Neural progenitor cell (in vitro differentiated cells): ENCODE results near the gene TRIM5. TPM values are rescaled to one million over a fixed set of nuclear protein-coding genes. Genes with fewer than 3 reads are reported as not detected.

ENCODE experiments used
- DNase-seq: peaks from one replicate; pipeline ENCODE4 v3.0.0-alpha.2; 2016; ENCODE audit warnings: low spot score
- H2AFZ ChIP-seq: fragments of 200-600 bp; sonication (generic); replicated peaks from 2 replicates; pipeline ENCODE4 v1.6.1; 2016; ENCODE audit warnings: antibody characterized with exemption
- H3F3A ChIP-seq: fragments of 200-600 bp; sonication (generic); 2 replicates; pipeline ENCODE4 v1.6.1; 2016; ENCODE audit warnings: antibody characterized with exemption, low read depth
- H3K27ac ChIP-seq: fragments of 200-600 bp; sonication (generic); 2 replicates; pipeline ENCODE4 v1.5.1; 2016; ENCODE audit warnings: mild to moderate bottlenecking
- H3K27me3 ChIP-seq: fragments of 200-600 bp; sonication (generic); 2 replicates; pipeline ENCODE4 v1.6.1; 2016; ENCODE audit warnings: mild to moderate bottlenecking, moderate library complexity
- H3K36me3 ChIP-seq: fragments of 200-600 bp; sonication (generic); 2 replicates; pipeline ENCODE4 v1.5.1; 2016
- H3K4me1 ChIP-seq: fragments of 200-600 bp; sonication (generic); 2 replicates; pipeline ENCODE4 v1.6.1; 2016; ENCODE audit warnings: mixed run types
- H3K4me2 ChIP-seq: fragments of 200-600 bp; sonication (generic); 2 replicates; pipeline ENCODE4 v1.6.1; 2016
- H3K4me3 ChIP-seq: fragments of 200-600 bp; sonication (generic); 2 replicates; pipeline ENCODE4 v1.5.1; 2016
- H3K79me2 ChIP-seq: fragments of 200-600 bp; sonication (generic); 2 replicates; pipeline ENCODE4 v1.6.1; 2016; ENCODE audit warnings: low read depth
- H3K9ac ChIP-seq: fragments of 200-600 bp; sonication (generic); 2 replicates; pipeline ENCODE4 v1.6.1; 2016
- H3K9me3 ChIP-seq: fragments of 200-600 bp; sonication (generic); 2 replicates; pipeline ENCODE4 v1.5.1; 2016; ENCODE audit warnings: low read depth
- H4K20me1 ChIP-seq: fragments of 200-600 bp; sonication (generic); 2 replicates; pipeline ENCODE4 v1.6.1; 2016; ENCODE audit warnings: low read depth
- H3K27ac Mint-ChIP-seq: 3 replicates; pipeline ENCODE4 v1.8.0; 2021; ENCODE audit warnings: mixed read lengths
- H3K27me3 Mint-ChIP-seq: 2 replicates; pipeline ENCODE4 v1.8.0; 2022; ENCODE audit warnings: low read depth, mild to moderate bottlenecking, inconsistent platforms, moderate library complexity, mixed read lengths; ENCODE audit not compliant: insufficient read depth
- H3K36me3 Mint-ChIP-seq: 3 replicates; pipeline ENCODE4 v1.8.0; 2021; ENCODE audit warnings: mixed read lengths
- H3K4me1 Mint-ChIP-seq: 3 replicates; pipeline ENCODE4 v1.8.0; 2021; ENCODE audit warnings: mixed read lengths
- H3K4me3 Mint-ChIP-seq: 3 replicates; pipeline ENCODE4 v1.8.0; 2021; ENCODE audit warnings: mild to moderate bottlenecking, moderate library complexity, mixed read lengths
- H3K9me3 Mint-ChIP-seq: 3 replicates; pipeline ENCODE4 v1.8.0; 2020; ENCODE audit warnings: mixed read lengths
- CTCF ChIP-seq: fragments of 200-600 bp; sonication (generic); IDR thresholded peaks from 2 replicates; pipeline ENCODE4 v1.5.1; 2017; ENCODE audit warnings: antibody characterized with exemption, mild to moderate bottlenecking
- EZH2 ChIP-seq: fragments of 200-600 bp; sonication (generic); IDR thresholded peaks from 2 replicates; pipeline ENCODE4 v1.6.1; 2017; ENCODE audit warnings: antibody characterized with exemption, mild to moderate bottlenecking, moderate library complexity
- EZH2phosphoT487 ChIP-seq: fragments of 200-600 bp; sonication (generic); IDR thresholded peaks from 2 replicates; pipeline ENCODE4 v1.6.1; 2017; ENCODE audit warnings: antibody characterized with exemption
- total RNA-seq: library from RNA; depleted of rRNA; stranded (reverse); fragments of >200 nt; gene quantifications from 2 replicates; pipeline ENCODE4 v1.2.3, GENCODE V29; 2015; ENCODE audit warnings: low replicate concordance

The TRIM5 gene
- total RNA-seq, 1 donor from 2014 or later, result 24.5 TPM

DNA sequence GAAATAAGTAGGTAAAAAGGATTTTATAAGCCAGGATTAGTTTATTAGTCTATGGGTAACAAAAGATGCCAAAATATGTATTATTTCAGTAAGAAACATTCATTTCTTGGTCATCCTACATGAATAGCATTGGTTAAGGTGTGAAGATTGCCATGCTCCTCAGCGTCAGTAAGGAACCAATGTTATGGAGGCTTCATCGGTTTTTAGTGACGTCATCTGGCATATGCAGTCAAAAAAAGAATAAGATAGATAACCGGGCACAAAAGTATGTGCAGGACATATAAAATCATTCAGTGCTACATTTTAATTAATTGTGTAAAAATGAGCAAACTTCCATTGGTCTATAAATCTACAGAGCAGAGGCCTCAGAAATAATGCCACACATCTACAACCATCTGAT, 29.4 kb downstream of the TRIM5 start:
- peaks cover 7% of the 10 kb centered on the region for H3K9me3 ChIP-seq
- no peaks in the 10 kb centered on the region for H3F3A ChIP-seq
- H3K36me3 ChIP-seq, result no peaks in the 10 kb centered on the region
- no peak overlapping the region for H2AFZ ChIP-seq
- peaks cover 7% of the 10 kb centered on the region for H3K36me3 Mint-ChIP-seq
- TF ChIP-seq EZH2, result no peak
- no peak for TF ChIP-seq CTCF
- no peak for TF ChIP-seq EZH2phosphoT487
- H3K79me2 ChIP-seq, result no peaks in the 10 kb centered on the region
- H3K27me3 ChIP-seq, result no peaks in the 10 kb centered on the region
- H3K4me1 Mint-ChIP-seq, result no peaks in the 10 kb centered on the region
- H3K27ac Mint-ChIP-seq, result no peak overlapping the region
- H3K4me1 ChIP-seq, result no peaks in the 10 kb centered on the region
- H3K4me2 ChIP-seq, result no peak overlapping the region
- no peak for DNase-seq
- H3K9ac ChIP-seq, result no peak overlapping the region
- peaks cover 16% of the 10 kb centered on the region for H3K9me3 Mint-ChIP-seq
- H3K27me3 Mint-ChIP-seq, result peaks cover 4% of the 10 kb centered on the region
- no peak overlapping the region for H3K27ac ChIP-seq
- H3K4me3 Mint-ChIP-seq, result no peak overlapping the region
- no peaks in the 10 kb centered on the region for H4K20me1 ChIP-seq
- no peak overlapping the region for H3K4me3 ChIP-seq

- H2AFZ ChIP-seq, result no peak overlapping the region
- H3K9me3 Mint-ChIP-seq, result no peaks in the 10 kb centered on the region
- no peaks in the 10 kb centered on the region for H3K79me2 ChIP-seq
- no peak overlapping the region for H3K4me3 Mint-ChIP-seq
- H3K4me3 ChIP-seq, result no peak overlapping the region
- H3K4me2 ChIP-seq, result no peak overlapping the region
- no peak for TF ChIP-seq CTCF
- TF ChIP-seq EZH2phosphoT487, result no peak
- no peak for TF ChIP-seq EZH2
- no peaks in the 10 kb centered on the region for H3K4me1 ChIP-seq
- no peaks in the 10 kb centered on the region for H3K36me3 Mint-ChIP-seq
- H3K9ac ChIP-seq, result no peak overlapping the region
- H4K20me1 ChIP-seq, result no peaks in the 10 kb centered on the region
- no peaks in the 10 kb centered on the region for H3K27me3 ChIP-seq
- H3F3A ChIP-seq, result no peaks in the 10 kb centered on the region
- no peak overlapping the region for H3K27ac ChIP-seq
- no peaks in the 10 kb centered on the region for H3K4me1 Mint-ChIP-seq
- H3K36me3 ChIP-seq, result no peaks in the 10 kb centered on the region
- DNase-seq, result no peak
- no peaks in the 10 kb centered on the region for H3K27me3 Mint-ChIP-seq
- no peak overlapping the region for H3K27ac Mint-ChIP-seq
- no peaks in the 10 kb centered on the region for H3K9me3 ChIP-seq
These were observed 38.7 kb downstream of the TRIM5 start for GRCh38 chr11:5646139-5646538.

DNA sequence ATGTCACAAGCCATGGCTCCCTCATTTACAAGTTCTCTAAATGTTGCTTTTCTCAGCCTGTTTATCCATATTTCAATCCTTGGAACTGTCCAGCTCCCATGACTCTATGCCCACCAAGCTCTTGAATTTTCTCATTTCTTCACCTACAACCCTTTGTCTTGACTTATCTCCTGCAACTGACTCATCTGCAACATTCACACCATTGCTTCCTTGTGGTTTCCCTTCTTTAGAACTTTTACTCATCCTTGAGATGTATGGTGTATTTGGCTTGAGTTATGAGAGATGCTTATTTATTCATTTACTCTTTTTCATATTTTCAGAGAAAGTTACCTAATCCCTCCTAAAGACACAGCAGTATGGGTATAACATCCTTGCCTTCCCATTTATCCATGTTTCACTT, 41.3 kb downstream of the TRIM5 start:
- Mint-ChIP-seq H3K27ac (no peak overlapping the region), H3K4me1 (no peaks in the 10 kb centered on the region), H3K4me3 (no peak overlapping the region), H3K9me3 (no peaks in the 10 kb centered on the region), H3K27me3 (no peaks in the 10 kb centered on the region), H3K36me3 (no peaks in the 10 kb centered on the region)
- no peak for DNase-seq
- Histone ChIP-seq H3K4me1 (no peaks in the 10 kb centered on the region), H2AFZ (no peak overlapping the region), H3K27me3 (no peaks in the 10 kb centered on the region), H3K9me3 (no peaks in the 10 kb centered on the region), H3K4me3 (no peak overlapping the region), H3K4me2 (no peak overlapping the region), H3K36me3 (no peaks in the 10 kb centered on the region), H4K20me1 (no peaks in the 10 kb centered on the region), H3K79me2 (no peaks in the 10 kb centered on the region), H3K9ac (no peak overlapping the region), H3F3A (no peaks in the 10 kb centered on the region), H3K27ac (no peak overlapping the region)
- TF ChIP-seq EZH2 (no peak), EZH2phosphoT487 (no peak), CTCF (no peak)

GRCh38 chr11:5639953-5640352, 44.9 kb downstream of the TRIM5 start:
- DNase-seq, result no peak
- H3K4me3 Mint-ChIP-seq, result no peak overlapping the region
- no peaks in the 10 kb centered on the region for H3K4me1 Mint-ChIP-seq
- H3K36me3 ChIP-seq, result no peaks in the 10 kb centered on the region
- no peak overlapping the region for H3K27ac ChIP-seq
- H4K20me1 ChIP-seq, result no peaks in the 10 kb centered on the region
- no peaks in the 10 kb centered on the region for H3K27me3 Mint-ChIP-seq
- H3K9me3 Mint-ChIP-seq, result no peaks in the 10 kb centered on the region
- H3K27ac Mint-ChIP-seq, result no peak overlapping the region
- H3K79me2 ChIP-seq, result no peaks in the 10 kb centered on the region
- H3F3A ChIP-seq, result no peaks in the 10 kb centered on the region
- H3K9ac ChIP-seq, result no peak overlapping the region
- H3K4me2 ChIP-seq, result no peak overlapping the region
- no peaks in the 10 kb centered on the region for H3K4me1 ChIP-seq
- no peak overlapping the region for H3K4me3 ChIP-seq
- no peaks in the 10 kb centered on the region for H3K27me3 ChIP-seq
- H3K9me3 ChIP-seq, result no peaks in the 10 kb centered on the region
- no peak overlapping the region for H2AFZ ChIP-seq
- H3K36me3 Mint-ChIP-seq, result no peaks in the 10 kb centered on the region
- TF ChIP-seq CTCF (no peak), EZH2 (no peak), EZH2phosphoT487 (no peak)
